ENCODE results near the gene KCNN3. TPM values are rescaled to one million over a fixed set of nuclear protein-coding genes. Genes with fewer than 3 reads are reported as not detected.

Gene KCNN3
- total RNA-seq, 6 donors from 2014 or later, result 2.7 to 6.6 (median 3.7) TPM

- no peaks in the 10 kb centered on the region for H3K27me3 ChIP-seq
- no peaks in the 10 kb centered on the region for H3K9me3 ChIP-seq
- peaks cover 0 to 7% (median 4%) of the 10 kb centered on the region in 4 donors for H3K4me1 ChIP-seq
- TF ChIP-seq POLR2A (IDR thresholded peaks at IDR 0.05), result no peak
- TF ChIP-seq EP300 (IDR thresholded peaks at IDR 0.05), result no peak
- TF ChIP-seq CTCF (IDR thresholded peaks at IDR 0.05), result no peak
- H3K36me3 ChIP-seq, result no peaks in the 10 kb centered on the region
- no peak for DNase-seq
- no peak overlapping the region for H3K27ac ChIP-seq
- 73 to 88% methylated on average over 6 to 7 of the region's 8 CpGs for WGBS, 2 donors
- ATAC-seq (ENCODE audit: low FRiP score in 2 of 2), result no peak
- H3K4me3 ChIP-seq, result no peak overlapping the region
Observed at GRCh38 chr1:154813846-154814505, 56.1 kb downstream of the KCNN3 start.

- no peak for TF ChIP-seq CTCF (IDR thresholded peaks at IDR 0.05)
- no peak for TF ChIP-seq POLR2AphosphoS5 (IDR thresholded peaks at IDR 0.05)
- no peak for TF ChIP-seq POLR2A (IDR thresholded peaks at IDR 0.05)
- Histone ChIP-seq H3K9me3 (no peaks in the 10 kb centered on the region), H3K4me1 (peaks cover 0 to 7% (median 4%) of the 10 kb centered on the region in 4 donors), H3K27me3 (no peaks in the 10 kb centered on the region), H3K27ac (no peak overlapping the region), H3K36me3 (no peaks in the 10 kb centered on the region), H3K4me3 (no peak overlapping the region)
- ATAC-seq (ENCODE audit: low FRiP score in 2 of 2) (peak; percentile 37 to 38), DNase-seq (peak in 1 of 2 donors; percentile 28)
- WGBS, 2 donors, result 42 to 61% methylated on average over 10 to 18 of the region's 18 CpGs
Observed at GRCh38 chr1:154813300-154813816, 56.7 kb downstream of the KCNN3 start.

- H3K9me3 ChIP-seq, result no peaks in the 10 kb centered on the region
- H3K4me1 ChIP-seq, result peaks cover 0 to 7% (median 4%) of the 10 kb centered on the region in 4 donors
- H3K27me3 ChIP-seq, result no peaks in the 10 kb centered on the region
- no peaks in the 10 kb centered on the region for H3K36me3 ChIP-seq
- no peak for TF ChIP-seq EP300 (IDR thresholded peaks at IDR 0.05)
- no peak for TF ChIP-seq POLR2AphosphoS5 (IDR thresholded peaks at IDR 0.05)
- TF ChIP-seq CTCF (IDR thresholded peaks at IDR 0.05), result no peak
- TF ChIP-seq POLR2A (IDR thresholded peaks at IDR 0.05), result no peak
- no peak for ATAC-seq (ENCODE audit: low FRiP score in 2 of 2)
- no peak for DNase-seq
- H3K27ac ChIP-seq, result no peak overlapping the region
- no peak overlapping the region for H3K4me3 ChIP-seq
- 70 to 93% methylated on average over 3 of the region's 3 CpGs for WGBS, 2 donors
Observed at GRCh38 chr1:154812877-154813276, 57.2 kb downstream of the KCNN3 start.

- DNase-seq, result no peak
- WGBS, 2 donors, result 70 to 88% methylated on average over 1 of the region's 1 CpG
- no peak for ATAC-seq (ENCODE audit: low FRiP score in 2 of 2)
- H3K4me1 ChIP-seq, result peaks cover 0 to 7% (median 4%) of the 10 kb centered on the region in 4 donors
- H3K36me3 ChIP-seq, result no peaks in the 10 kb centered on the region
- H3K9me3 ChIP-seq, result no peaks in the 10 kb centered on the region
- TF ChIP-seq POLR2A (IDR thresholded peaks at IDR 0.05) (no peak), CTCF (IDR thresholded peaks at IDR 0.05) (no peak), EP300 (IDR thresholded peaks at IDR 0.05) (no peak), POLR2AphosphoS5 (IDR thresholded peaks at IDR 0.05) (no peak)
- H3K27me3 ChIP-seq, result no peaks in the 10 kb centered on the region
- no peak overlapping the region for H3K4me3 ChIP-seq
- H3K27ac ChIP-seq, result no peak overlapping the region
Observed at GRCh38 chr1:154810571-154810970, 59.5 kb downstream of the KCNN3 start.
